SU-DHL-6 (cell line): Measurements from ENCODE around the gene CRADD.
"Not testable (repeated sequence)": the region's sequence is repeated elsewhere in the genome, so short reads cannot be mapped to it uniquely, and the experiment has no call there.

Experiments used
- H2AFZ ChIP-seq: fragments of 200-600 bp; sonication (generic); 2 replicates; pipeline ENCODE4 v1.6.1; 2014; ENCODE audit warnings: low read depth, mild to moderate bottlenecking, moderate library complexity, mixed read lengths, antibody characterized with exemption, low read length; ENCODE audit not compliant: severe bottlenecking
- H3F3A ChIP-seq: fragments of 200-600 bp; shearing (Covaris generic); 2 replicates; pipeline ENCODE4 v1.6.0; 2016; ENCODE audit warnings: antibody characterized with exemption, mild to moderate bottlenecking; ENCODE audit not compliant: insufficient read depth
- H3K27ac ChIP-seq: fragments of 200-600 bp; sonication (generic); 2 replicates; pipeline ENCODE4 v1.5.1; 2016; ENCODE audit warnings: low read depth, mild to moderate bottlenecking, low read length, moderate library complexity, mixed read lengths
- H3K27me3 ChIP-seq: fragments of 200-600 bp; sonication (generic), shearing (Covaris generic); 2 replicates; pipeline ENCODE4 v1.6.0; 2014; ENCODE audit warnings: mild to moderate bottlenecking, low read length
- H3K36me3 ChIP-seq: fragments of 200-600 bp; sonication (generic); 2 replicates; pipeline ENCODE4 v1.6.1; 2014; ENCODE audit warnings: mild to moderate bottlenecking, low read length, mixed read lengths
- H3K4me2 ChIP-seq: fragments of 300-600, 200-600 bp; shearing (Covaris generic), sonication (generic); 2 replicates; pipeline ENCODE4 v1.6.0; 2014; ENCODE audit warnings: low read length, low read depth, mild to moderate bottlenecking; ENCODE audit not compliant: poor library complexity, severe bottlenecking
- H3K4me3 ChIP-seq: fragments of 200-600 bp; sonication (generic); 2 replicates; pipeline ENCODE4 v1.5.1; 2014; ENCODE audit warnings: antibody characterized with exemption, low read length, mild to moderate bottlenecking, mixed read lengths; ENCODE audit not compliant: insufficient read depth, poor library complexity, severe bottlenecking
- H3K79me2 ChIP-seq: fragments of 200-600 bp; sonication (generic); 2 replicates; pipeline ENCODE4 v1.6.1; 2014; ENCODE audit warnings: mild to moderate bottlenecking, low read length, moderate library complexity; ENCODE audit not compliant: insufficient read depth
- H3K9ac ChIP-seq: fragments of 200-600 bp; sonication (generic); 2 replicates; pipeline ENCODE4 v1.7.0; 2014; ENCODE audit warnings: mild to moderate bottlenecking, low read length
- H3K9me2 ChIP-seq: fragments of 200-600 bp; sonication (generic); replicated peaks from 2 replicates; pipeline ENCODE4 v1.6.1; 2014; ENCODE audit warnings: low read length; ENCODE audit not compliant: insufficient read depth
- H3K9me3 ChIP-seq: fragments of 200-600 bp; sonication (generic); 2 replicates; pipeline ENCODE4 v1.6.1; 2014; ENCODE audit warnings: low read length, mixed read lengths; ENCODE audit not compliant: insufficient read depth
- H4K20me1 ChIP-seq: fragments of 200-600 bp; sonication (generic); 2 replicates; pipeline ENCODE4 v1.6.1; 2014; ENCODE audit warnings: low read depth, mild to moderate bottlenecking, antibody characterized with exemption, low read length, moderate library complexity, mixed read lengths
- CTCF ChIP-seq: fragments of 200-600 bp; sonication (generic); IDR thresholded peaks from one replicate; pipeline ENCODE4 v1.5.1; 2017; ENCODE audit warnings: antibody characterized with exemption, mild to moderate bottlenecking, low read length, moderate library complexity; ENCODE audit not compliant: insufficient read depth, poor library complexity, severe bottlenecking
- EZH2phosphoT487 ChIP-seq: fragments of 200-600 bp; sonication (generic), shearing (Covaris generic); conservative IDR thresholded peaks from 2 replicates; pipeline ENCODE4 v1.6.1; 2018; ENCODE audit warnings: mild to moderate bottlenecking, antibody characterized with exemption, low read length, moderate library complexity, mixed read lengths

Gene CRADD

GRCh38 chr12:93884794-93885460 lies 207.8 kb downstream of the CRADD start:
- Histone ChIP-seq H3K9ac (no peak overlapping the region), H3K79me2 (no peaks in the 10 kb centered on the region), H4K20me1 (no peaks in the 10 kb centered on the region), H3K4me3 (no peak overlapping the region), H3K27me3 (no peaks in the 10 kb centered on the region), H3K4me2 (no peak overlapping the region), H3K9me2 (no peaks in the 10 kb centered on the region), H2AFZ (no peak overlapping the region), H3K9me3 (no peaks in the 10 kb centered on the region), H3K36me3 (no peaks in the 10 kb centered on the region), H3F3A (no peaks in the 10 kb centered on the region), H3K27ac (no peak overlapping the region)
- no peak for TF ChIP-seq CTCF
- TF ChIP-seq EZH2phosphoT487: no peak

- not testable (repeated sequence) for H3K27ac ChIP-seq, H2AFZ ChIP-seq, H4K20me1 ChIP-seq, H3K4me2 ChIP-seq, H3K9me3 ChIP-seq, H3F3A ChIP-seq, H3K9ac ChIP-seq, H3K36me3 ChIP-seq, H3K79me2 ChIP-seq, H3K9me2 ChIP-seq, H3K27me3 ChIP-seq, H3K4me3 ChIP-seq
Measured at GRCh38 chr12:93885973-93886532, 208.9 kb downstream of the CRADD start.

- no peak overlapping the region for H3K4me3 ChIP-seq
- H3K79me2 ChIP-seq: no peaks in the 10 kb centered on the region
- no peak overlapping the region for H3K4me2 ChIP-seq
- H4K20me1 ChIP-seq: no peaks in the 10 kb centered on the region
- no peaks in the 10 kb centered on the region for H3K9me2 ChIP-seq
- TF ChIP-seq CTCF: no peak
- TF ChIP-seq EZH2phosphoT487: no peak
- H3K27ac ChIP-seq: no peak overlapping the region
- no peaks in the 10 kb centered on the region for H3F3A ChIP-seq
- H3K27me3 ChIP-seq: no peaks in the 10 kb centered on the region
- H3K36me3 ChIP-seq: no peaks in the 10 kb centered on the region
- H3K9me3 ChIP-seq: no peaks in the 10 kb centered on the region
- H2AFZ ChIP-seq: no peak overlapping the region
- H3K9ac ChIP-seq: no peak overlapping the region
Measured at GRCh38 chr12:93886533-93887511, 209.6 kb downstream of the CRADD start.
